GM13976 (cell line): ENCODE measurements around the gene RFX3.

ENCODE experiments used
- DNase-seq: peaks from one replicate; pipeline ENCODE4 v3.0.0; 2012; ENCODE audit warnings: low spot score
- in situ Hi-C: fragments of 300-500 bp; cut with MboI; formaldehyde crosslinking; loops from one replicate; pipeline ENCODE4 v1.12.0; 2022; ENCODE audit warnings: low sequenced_read_pairs, mixed read lengths, inconsistent platforms; ENCODE audit not compliant: unreplicated experiment
- TF ChIP-seq, protein P1 (sequence below): IDR thresholded peaks from 2 replicates; pipeline ENCODE4 v1.5.1; 2012; ENCODE audit warnings: borderline replicate concordance, mild to moderate bottlenecking; ENCODE audit not compliant: insufficient read depth; ENCODE audit errors: extremely low read depth, missing control alignments, control extremely low read depth

The RFX3 gene

DNA sequence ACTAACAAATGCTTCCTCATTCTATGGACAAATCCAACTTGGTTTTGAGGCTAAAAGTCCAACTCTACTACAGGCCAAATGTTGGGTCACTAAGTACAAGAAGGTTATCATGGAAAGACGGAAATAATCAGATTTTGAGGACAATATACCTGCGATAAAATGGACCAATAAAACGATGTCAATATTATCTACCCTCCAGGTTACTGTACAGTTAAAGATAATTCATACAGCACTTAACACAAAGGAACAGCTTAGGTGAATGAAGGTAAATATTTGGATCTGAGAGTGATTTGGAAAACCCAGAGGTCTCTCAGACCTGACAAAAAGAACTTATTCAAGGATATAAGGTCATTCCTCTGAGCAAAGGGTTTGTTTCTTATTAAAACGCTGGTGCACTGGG, 352.4 kb downstream of the RFX3 start:
- no peak for DNase-seq
- TF ChIP-seq, protein P1, sequence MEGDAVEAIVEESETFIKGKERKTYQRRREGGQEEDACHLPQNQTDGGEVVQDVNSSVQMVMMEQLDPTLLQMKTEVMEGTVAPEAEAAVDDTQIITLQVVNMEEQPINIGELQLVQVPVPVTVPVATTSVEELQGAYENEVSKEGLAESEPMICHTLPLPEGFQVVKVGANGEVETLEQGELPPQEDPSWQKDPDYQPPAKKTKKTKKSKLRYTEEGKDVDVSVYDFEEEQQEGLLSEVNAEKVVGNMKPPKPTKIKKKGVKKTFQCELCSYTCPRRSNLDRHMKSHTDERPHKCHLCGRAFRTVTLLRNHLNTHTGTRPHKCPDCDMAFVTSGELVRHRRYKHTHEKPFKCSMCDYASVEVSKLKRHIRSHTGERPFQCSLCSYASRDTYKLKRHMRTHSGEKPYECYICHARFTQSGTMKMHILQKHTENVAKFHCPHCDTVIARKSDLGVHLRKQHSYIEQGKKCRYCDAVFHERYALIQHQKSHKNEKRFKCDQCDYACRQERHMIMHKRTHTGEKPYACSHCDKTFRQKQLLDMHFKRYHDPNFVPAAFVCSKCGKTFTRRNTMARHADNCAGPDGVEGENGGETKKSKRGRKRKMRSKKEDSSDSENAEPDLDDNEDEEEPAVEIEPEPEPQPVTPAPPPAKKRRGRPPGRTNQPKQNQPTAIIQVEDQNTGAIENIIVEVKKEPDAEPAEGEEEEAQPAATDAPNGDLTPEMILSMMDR, result no peak
- in situ Hi-C loops, result no loop called here

- TF ChIP-seq, protein P1, result no peak
- in situ Hi-C loops, result no loop called here
These were observed 355.0 kb downstream of the RFX3 start for GRCh38 chr9:3170819-3171218.

More at GRCh38 chr9:3170819-3171218, 355.0 kb downstream of the RFX3 start:
- DNase-seq, result no peak
